CD14-positive monocyte (primary cell): ENCODE measurements around the gene BMP7. TPM values are rescaled to one million over a fixed set of nuclear protein-coding genes. Genes with fewer than 3 reads are reported as not detected.

Experiments used
- DNase-seq, 3 donors: peaks; one replicate each; pipeline ENCODE4 v3.0.0-alpha.2; 2011 to 2022
- H2AFZ ChIP-seq: 2 replicates; pipeline ENCODE4 v1.6.0; 2012; ENCODE audit warnings: mild to moderate bottlenecking, low read depth, low read length, inconsistent platforms; ENCODE audit not compliant: insufficient read depth, poor library complexity, severe bottlenecking
- H3K27ac ChIP-seq, 2 donors: 1 replicate in 1 of 2; 2 replicates in 1 of 2; pipeline ENCODE4 v1.5.1; 2012 to 2013; ENCODE audit warnings: low read length in 2 of 2, control low read depth in 1 of 2, inconsistent platforms in 1 of 2, low read depth in 1 of 2, mild to moderate bottlenecking in 1 of 2
- H3K27me3 ChIP-seq, 2 donors: one replicate each; pipeline versions ENCODE4 v1.6.0 to v1.6.1; 2011 to 2013; ENCODE audit warnings: low read length in 2 of 2; ENCODE audit not compliant: control insufficient read depth in 2 of 2, insufficient read depth in 2 of 2
- H3K36me3 ChIP-seq, 2 donors: replicated peaks in 1 of 2; 1 replicate in 1 of 2; 2 replicates in 1 of 2; pipeline versions ENCODE4 v1.5.1 to v1.6.1; 2012 to 2013; ENCODE audit warnings: low read length in 2 of 2, control low read depth in 1 of 2, inconsistent platforms in 1 of 2, mild to moderate bottlenecking in 1 of 2; ENCODE audit not compliant: insufficient read depth in 2 of 2, control insufficient read depth in 1 of 2
- H3K4me1 ChIP-seq, 2 donors: 1 replicate in 1 of 2; 2 replicates in 1 of 2; pipeline versions ENCODE4 v1.5.1 to v1.6.1; 2012 to 2013; ENCODE audit warnings: low read length in 2 of 2, control low read depth in 1 of 2, inconsistent platforms in 1 of 2, mild to moderate bottlenecking in 1 of 2, moderate library complexity in 1 of 2; ENCODE audit not compliant: insufficient read depth in 2 of 2, control insufficient read depth in 1 of 2
- H3K4me2 ChIP-seq: replicated peaks from 2 replicates; pipeline ENCODE3; 2012; ENCODE audit warnings: low read length, moderate library complexity, mild to moderate bottlenecking; ENCODE audit not compliant: poor library complexity, severe bottlenecking; ENCODE audit errors: extremely low read depth
- H3K4me3 ChIP-seq, 3 experiments: fragments of 200-600 bp in 1 of 3; sonication (generic) in 1 of 3; replicated peaks in 1 of 3; 1 replicate in 2 of 3; 2 replicates in 1 of 3; pipeline ENCODE4 v1.5.1; 2011 to 2013; ENCODE audit warnings: low read length in 3 of 3, mild to moderate bottlenecking in 3 of 3, control low read depth in 2 of 3, low read depth in 2 of 3, inconsistent platforms in 1 of 3, moderate library complexity in 1 of 3
- H3K79me2 ChIP-seq: 2 replicates; pipeline ENCODE4 v1.6.0; 2012; ENCODE audit warnings: mild to moderate bottlenecking, control low read depth, inconsistent platforms, low read length, moderate library complexity; ENCODE audit not compliant: insufficient read depth
- H3K9ac ChIP-seq: 2 replicates; pipeline ENCODE4 v1.6.0; 2017; ENCODE audit warnings: low read length, mild to moderate bottlenecking; ENCODE audit not compliant: insufficient read depth, poor library complexity, severe bottlenecking
- H3K9me3 ChIP-seq, 2 donors: replicated peaks in 1 of 2; 1 replicate in 1 of 2; 2 replicates in 1 of 2; pipeline versions ENCODE4 v1.5.1 to v1.6.1; 2012 to 2013; ENCODE audit warnings: low read length in 2 of 2, control low read depth in 1 of 2; ENCODE audit not compliant: control insufficient read depth in 1 of 2, insufficient read depth in 1 of 2
- H4K20me1 ChIP-seq: 2 replicates; pipeline ENCODE4 v1.6.0; 2012; ENCODE audit warnings: mild to moderate bottlenecking, low read length, control low read depth, moderate library complexity; ENCODE audit not compliant: insufficient read depth
- H3K27ac Mint-ChIP-seq, 7 donors: one replicate each; pipeline ENCODE4 v1.8.0; 2020; ENCODE audit warnings: mild to moderate bottlenecking in 7 of 7, mixed read lengths in 7 of 7, moderate library complexity in 6 of 7, inconsistent platforms in 2 of 7
- H3K27me3 Mint-ChIP-seq, 3 donors: one replicate each; pipeline ENCODE4 v1.8.0; 2021 to 2022; ENCODE audit warnings: low read depth in 3 of 3, mild to moderate bottlenecking in 3 of 3, mixed read lengths in 3 of 3, moderate library complexity in 3 of 3, inconsistent platforms in 1 of 3
- H3K36me3 Mint-ChIP-seq, 2 donors: one replicate each; pipeline ENCODE4 v1.8.0; 2020; ENCODE audit warnings: mixed read lengths in 2 of 2, inconsistent platforms in 1 of 2, mild to moderate bottlenecking in 1 of 2
- H3K4me1 Mint-ChIP-seq: one replicate; pipeline ENCODE4 v1.8.0; 2020; ENCODE audit warnings: mild to moderate bottlenecking, mixed read lengths
- H3K4me3 Mint-ChIP-seq, 2 donors: one replicate each; pipeline ENCODE4 v1.8.0; 2020; ENCODE audit warnings: mild to moderate bottlenecking in 2 of 2, mixed read lengths in 2 of 2, moderate library complexity in 1 of 2
- H3K9me3 Mint-ChIP-seq, 7 donors: one replicate each; pipeline ENCODE4 v1.8.0; 2020 to 2022; ENCODE audit warnings: mixed read lengths in 7 of 7, mild to moderate bottlenecking in 6 of 7, moderate library complexity in 6 of 7, inconsistent platforms in 2 of 7
- WGBS: methylation state at CpG from one replicate; pipeline ENCODE4 v1.1.5; 2013; ENCODE audit warnings: missing lambda C conversion rate; ENCODE audit not compliant: insufficient coverage; 5-methylcytosine and 5-hydroxymethylcytosine counted together
- intact Hi-C, 2 donors: fragments of 100-400 bp; cut with micrococcal nuclease; formaldehyde crosslinking; loops; one replicate each; pipeline versions ENCODE4 v1.15.0 to v1.15.1; 2023
- polyA plus RNA-seq, 3 donors: library from polyadenylated mRNA; depleted of rRNA in 1 of 3; unstranded in 2 of 3; stranded (reverse) in 1 of 3; fragments of 300-500 nt in 2 of 3; fragments of >200 nt in 1 of 3; fragmentation: Illumina TruSeq in 2 of 3; gene quantifications; 1 replicate in 2 of 3; 2 replicates in 1 of 3; pipeline ENCODE4 v1.2.3, GENCODE V29; 2012 to 2021
- TF ChIP-seq, protein P1 (sequence below): fragments of 200-600 bp; IDR thresholded peaks from one replicate; pipeline ENCODE4 v1.8.0; 2022; ENCODE audit warnings: antibody characterized with exemption, mild to moderate bottlenecking

The BMP7 gene
- polyA plus RNA-seq, 3 donors: not detected

DNA sequence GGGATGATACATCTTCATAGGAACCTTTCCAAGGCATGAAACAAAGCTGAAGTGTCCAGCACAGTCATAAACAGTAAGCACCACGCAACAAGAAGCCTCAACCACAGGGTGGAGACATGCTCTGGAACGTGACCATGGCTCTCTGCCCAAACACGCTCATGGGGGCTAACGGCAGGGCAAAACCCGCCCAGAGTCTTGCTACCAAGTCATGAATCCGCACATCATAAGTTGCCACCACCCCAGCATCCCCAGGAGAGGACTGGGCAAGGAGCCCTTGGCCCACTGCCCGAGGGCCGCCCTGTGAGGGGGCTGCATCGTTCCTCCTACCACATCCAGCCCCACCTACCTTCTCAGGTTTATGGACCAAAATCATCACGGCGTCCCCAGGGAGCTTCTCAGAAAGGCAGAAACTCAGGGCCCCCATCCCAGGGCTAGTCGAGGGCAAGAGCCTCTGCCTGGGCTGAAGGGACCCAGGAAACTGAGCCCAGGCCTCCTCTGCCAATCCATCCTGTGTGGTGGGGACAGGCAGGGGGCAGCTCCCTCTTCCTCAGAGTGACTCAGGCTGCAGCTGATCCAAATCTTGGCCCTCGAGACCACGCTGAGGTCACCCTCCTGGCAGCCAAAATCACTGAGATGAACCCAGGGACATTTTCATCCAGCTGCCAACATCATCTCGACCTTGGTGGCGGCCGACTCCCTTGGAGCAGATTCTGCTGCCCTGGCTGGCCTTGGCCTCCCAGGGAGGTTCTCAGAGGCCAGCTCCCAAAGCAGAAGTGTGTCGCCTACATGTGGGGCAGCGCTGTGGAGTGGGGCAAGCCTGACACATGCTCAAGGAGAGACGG, 42.6 kb downstream of the BMP7 start:
- Histone ChIP-seq H3K9me3 (peaks cover 5% of the 10 kb centered on the region in 2 donors), H3K27me3 (no peaks in the 10 kb centered on the region), H3K36me3 (no peaks in the 10 kb centered on the region), H2AFZ (no peak overlapping the region), H3K4me3 (no peak overlapping the region), H3K4me2 (no peak overlapping the region), H3K4me1 (no peaks in the 10 kb centered on the region), H4K20me1 (no peaks in the 10 kb centered on the region), H3K27ac (no peak overlapping the region), H3K79me2 (no peaks in the 10 kb centered on the region), H3K9ac (no peak overlapping the region)
- Mint-ChIP-seq H3K27ac (no peak overlapping the region), H3K9me3 (peaks cover 0 to 3% (median 0%) of the 10 kb centered on the region in 7 donors), H3K27me3 (peaks cover 1 to 6% (median 1%) of the 10 kb centered on the region in 3 donors), H3K36me3 (no peaks in the 10 kb centered on the region), H3K4me3 (no peak overlapping the region), H3K4me1 (no peaks in the 10 kb centered on the region)
- 86% methylated on average over 15 of the region's 20 CpGs for WGBS
- DNase-seq: no peak
- TF ChIP-seq, protein P1, sequence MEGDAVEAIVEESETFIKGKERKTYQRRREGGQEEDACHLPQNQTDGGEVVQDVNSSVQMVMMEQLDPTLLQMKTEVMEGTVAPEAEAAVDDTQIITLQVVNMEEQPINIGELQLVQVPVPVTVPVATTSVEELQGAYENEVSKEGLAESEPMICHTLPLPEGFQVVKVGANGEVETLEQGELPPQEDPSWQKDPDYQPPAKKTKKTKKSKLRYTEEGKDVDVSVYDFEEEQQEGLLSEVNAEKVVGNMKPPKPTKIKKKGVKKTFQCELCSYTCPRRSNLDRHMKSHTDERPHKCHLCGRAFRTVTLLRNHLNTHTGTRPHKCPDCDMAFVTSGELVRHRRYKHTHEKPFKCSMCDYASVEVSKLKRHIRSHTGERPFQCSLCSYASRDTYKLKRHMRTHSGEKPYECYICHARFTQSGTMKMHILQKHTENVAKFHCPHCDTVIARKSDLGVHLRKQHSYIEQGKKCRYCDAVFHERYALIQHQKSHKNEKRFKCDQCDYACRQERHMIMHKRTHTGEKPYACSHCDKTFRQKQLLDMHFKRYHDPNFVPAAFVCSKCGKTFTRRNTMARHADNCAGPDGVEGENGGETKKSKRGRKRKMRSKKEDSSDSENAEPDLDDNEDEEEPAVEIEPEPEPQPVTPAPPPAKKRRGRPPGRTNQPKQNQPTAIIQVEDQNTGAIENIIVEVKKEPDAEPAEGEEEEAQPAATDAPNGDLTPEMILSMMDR: no peak
- intact Hi-C loops: no loop called here

DNA sequence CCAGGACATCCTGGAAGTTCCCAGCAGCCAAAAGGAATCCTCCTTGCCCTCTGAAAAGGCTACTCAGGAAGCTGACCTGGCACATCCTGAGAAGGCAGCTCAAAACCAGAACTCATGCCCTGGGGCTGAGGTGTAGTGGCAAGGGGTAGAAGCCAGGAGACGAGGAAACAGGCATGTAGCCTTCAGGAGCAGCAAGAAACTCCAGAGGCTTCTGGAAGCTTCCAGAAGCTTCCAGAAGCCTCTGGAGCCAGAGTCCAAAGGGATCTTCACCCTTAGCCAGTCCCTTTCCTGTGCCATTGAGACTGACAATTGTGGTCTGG, 43.9 kb downstream of the BMP7 start:
- no peak overlapping the region for H3K4me2 ChIP-seq
- no peak overlapping the region for H2AFZ ChIP-seq
- H3K27ac Mint-ChIP-seq: no peak overlapping the region
- no peaks in the 10 kb centered on the region for H3K4me1 Mint-ChIP-seq
- peaks cover 1 to 6% (median 1%) of the 10 kb centered on the region in 3 donors for H3K27me3 Mint-ChIP-seq
- intact Hi-C loops: no loop called here
- H3K4me3 ChIP-seq: no peak overlapping the region
- no peaks in the 10 kb centered on the region for H3K36me3 ChIP-seq
- no peaks in the 10 kb centered on the region for H4K20me1 ChIP-seq
- no peaks in the 10 kb centered on the region for H3K4me1 ChIP-seq
- no peaks in the 10 kb centered on the region for H3K79me2 ChIP-seq
- TF ChIP-seq, protein P1: no peak
- no peak overlapping the region for H3K9ac ChIP-seq
- H3K27ac ChIP-seq: no peak overlapping the region
- no peak overlapping the region for H3K4me3 Mint-ChIP-seq
- peaks cover 5 to 8% of the 10 kb centered on the region in 2 donors for H3K9me3 ChIP-seq
- no peaks in the 10 kb centered on the region for H3K36me3 Mint-ChIP-seq
- H3K27me3 ChIP-seq: no peaks in the 10 kb centered on the region
- WGBS: 100% methylated on average over 1 of the region's 1 CpG
- peaks cover 0 to 3% (median 0%) of the 10 kb centered on the region in 7 donors for H3K9me3 Mint-ChIP-seq
- DNase-seq: no peak
